Nasal cavity respiratory epithelium epithelial cell of viscerocranial mucosa (primary cell): ENCODE results near the gene IL5RA. TPM values are rescaled to one million over a fixed set of nuclear protein-coding genes. Genes with fewer than 3 reads are reported as not detected.

ENCODE experiments used
- total RNA-seq: library from RNA; depleted of rRNA; stranded (reverse); fragments of >200 nt; gene quantifications from 2 replicates; pipeline ENCODE4 v1.2.3, GENCODE V29; 2014

IL5RA gene
- total RNA-seq = not detected in 2 replicates

DNA sequence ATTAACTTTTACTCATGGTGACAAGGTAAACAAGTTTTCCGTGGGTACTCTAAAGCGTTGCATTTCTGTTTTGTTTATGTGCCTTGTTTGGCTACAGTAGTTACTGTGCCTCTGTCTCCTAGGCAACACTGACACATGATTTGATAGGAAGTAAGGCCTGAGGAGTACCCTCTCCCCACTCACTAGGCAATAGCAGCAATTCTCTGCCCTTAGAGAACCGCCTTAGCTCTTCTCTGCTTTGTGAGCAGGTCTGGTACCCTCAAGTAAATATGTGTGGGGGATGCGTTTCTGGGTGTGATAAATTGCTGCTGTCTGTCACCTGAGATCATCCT is at the start of gene IL5RA:
Gene IL5RA (minus strand): TSS at position 76 of the 332 bp plus-strand sequence. CDS start 5,390 bp downstream, outside the sequence.

GRCh38 chr3:3126477-3127431 is 16.6 kb upstream of the IL5RA start, which contains the start of gene TRNT1:
TSS of gene TRNT1 (plus strand) at chr3:3126940. CDS start at chr3:3129041, 2,101 bp downstream.

Other genes with a start within 250 kb of the IL5RA start
- gene TRNT1, start 16.6 kb upstream of the IL5RA start, total RNA-seq = 16.7 and 32.3 TPM in 2 replicates
- gene CRBN, start 69.3 kb upstream of the IL5RA start, total RNA-seq = 33.5 and 72.5 TPM in 2 replicates